SW480 (cell line): Measurements from ENCODE around the gene DTNB.

Experiments used
- DNase-seq: peaks from one replicate; pipeline ENCODE4 v3.0.0-alpha.2; 2016; ENCODE audit warnings: low spot score

The DTNB gene

GRCh38 chr2:25341011-25341727, 332.2 kb downstream of the DTNB start:
- peak; percentile 23 for DNase-seq

GRCh38 chr2:25340181-25340921, 333.0 kb downstream of the DTNB start:
- DNase-seq = no peak

GRCh38 chr2:25339791-25340180, 333.6 kb downstream of the DTNB start:
- DNase-seq = peak; percentile 27

- no peak for DNase-seq
These were observed 334.1 kb downstream of the DTNB start for GRCh38 chr2:25339211-25339674.

GRCh38 chr2:25338401-25338800, 335.0 kb downstream of the DTNB start:
- no peak for DNase-seq

GRCh38 chr2:25337891-25338290, 335.5 kb downstream of the DTNB start:
- no peak for DNase-seq

- no peak for DNase-seq
These were observed 336.1 kb downstream of the DTNB start for GRCh38 chr2:25337276-25337675.

- DNase-seq = no peak
These were observed 337.0 kb downstream of the DTNB start for GRCh38 chr2:25336383-25336841.

- no peak for DNase-seq
These were observed 337.4 kb downstream of the DTNB start for GRCh38 chr2:25335971-25336370.

GRCh38 chr2:25335204-25335603, 338.2 kb downstream of the DTNB start:
- DNase-seq = no peak

GRCh38 chr2:25334482-25334881, 338.9 kb downstream of the DTNB start:
- no peak for DNase-seq

GRCh38 chr2:25333981-25334380, 339.4 kb downstream of the DTNB start:
- no peak for DNase-seq

GRCh38 chr2:25332571-25332970, 340.8 kb downstream of the DTNB start:
- DNase-seq = peak; percentile 47

- DNase-seq = no peak
These were observed 341.6 kb downstream of the DTNB start for GRCh38 chr2:25331686-25332365.

- no peak for DNase-seq
These were observed 342.4 kb downstream of the DTNB start for GRCh38 chr2:25330937-25331336.

- DNase-seq = no peak
These were observed 343.1 kb downstream of the DTNB start for GRCh38 chr2:25330273-25330672.

GRCh38 chr2:25328152-25329085, 345.0 kb downstream of the DTNB start:
- DNase-seq = no peak
